ENCODE data around the gene IL34. TPM values are rescaled to one million over a fixed set of nuclear protein-coding genes. Genes with fewer than 3 reads are reported as not detected.

Gene IL34
- total RNA-seq, 1 experiment from 2014 or later: 4.4 TPM

GRCh38 chr16:70694088-70694867, 47.9 kb downstream of the IL34 start:
- Histone ChIP-seq H2BK15ac (ENCODE audit: low read depth, low read length) (no peak overlapping the region), H3K23ac (ENCODE audit: insufficient read length, low read depth, low read length) (no peak overlapping the region), H3K27me3 (ENCODE audit: insufficient read depth, low read length) (no peaks in the 10 kb centered on the region), H2BK5ac (ENCODE audit: insufficient read length, low read length) (no peak overlapping the region), H4K91ac (ENCODE audit: insufficient read length, low read depth, low read length) (no peak overlapping the region), H3K79me1 (ENCODE audit: insufficient read depth, low read depth, low read length, poor library complexity, severe bottlenecking) (no peaks in the 10 kb centered on the region), H3K79me2 (ENCODE audit: insufficient read depth, low read length) (no peaks in the 10 kb centered on the region), H3K9ac (ENCODE audit: extremely low read depth, insufficient read length, low read length) (no peak overlapping the region), H2BK12ac (ENCODE audit: insufficient read length, low read depth, low read length) (no peak overlapping the region), H3K4ac (ENCODE audit: low read depth, low read length) (no peak overlapping the region), H2BK20ac (ENCODE audit: low read depth, low read length, poor library complexity, severe bottlenecking) (no peak overlapping the region), H3T11ph (ENCODE audit: low read length) (no peak overlapping the region), H3K4me1 (ENCODE audit: insufficient read depth, low read length) (no peaks in the 10 kb centered on the region; the same call in 1 of the 2 replicates), H3K14ac (ENCODE audit: insufficient read depth, low read length) (peak overlapping the region; percentile 60; the same call in 1 of the 2 replicates), H2AK5ac (ENCODE audit: insufficient read length, low read length) (no peak overlapping the region), H2AFZ (ENCODE audit: low read length) (no peak overlapping the region), H4K5ac (ENCODE audit: insufficient read length, low read depth, low read length) (no peak overlapping the region), H3K56ac (ENCODE audit: insufficient read length, low read depth, low read length) (no peak overlapping the region), H3K23me2 (ENCODE audit: insufficient read length, low read depth, low read length, poor library complexity, severe bottlenecking) (no peaks in the 10 kb centered on the region), H3K4me2 (ENCODE audit: insufficient read depth, insufficient read length, low read length) (no peak overlapping the region), H4K8ac (replicated peaks; ENCODE audit: insufficient read length, low read depth, low read length) (no peak overlapping the region), H4K20me1 (ENCODE audit: control insufficient read depth, insufficient read depth, insufficient read length) (no peaks in the 10 kb centered on the region), H3K9me3 (ENCODE audit: control insufficient read depth, low read depth, low read length) (no peaks in the 10 kb centered on the region), H3K18ac (ENCODE audit: insufficient read length, low read depth, low read length) (no peak overlapping the region), H3K27ac (ENCODE audit: insufficient read length, low read depth, low read length) (no peak overlapping the region), H2BK120ac (ENCODE audit: low read depth, low read length, poor library complexity, severe bottlenecking) (no peak overlapping the region)
- H3K4me3 Mint-ChIP-seq: no peak overlapping the region; a peak in 1 of 5 replicates
- H3K36me3 Mint-ChIP-seq (ENCODE audit: insufficient read depth in 1 of 3, low read depth in 3 of 3): peaks cover 7 to 10% (median 8%) of the 10 kb centered on the region in 3 experiments; a peak in 4 of 7 replicates
- H3K27ac Mint-ChIP-seq: peak overlapping the region; percentile 71 to 81 (median 72); a peak in 5 of 7 replicates
- DNase-seq: peak; percentile 81
- TF ChIP-seq CTCF (conservative IDR thresholded peaks at IDR 0.05): no peak
- peaks cover 27 to 32% of the 10 kb centered on the region in 2 experiments for H3K4me1 Mint-ChIP-seq
- no peaks in the 10 kb centered on the region for H3K9me3 Mint-ChIP-seq
- no CpG with 5 or more reads among the region's 17 CpGs for WGBS (ENCODE audit: extremely low coverage, insufficient read length, low lambda C conversion rate)
- no peaks in the 10 kb centered on the region; the same call in 1 of the 2 replicates for H3K27me3 Mint-ChIP-seq (ENCODE audit: low read depth)

Data from H9 (cell line).